K562 (cell line): ENCODE measurements around the gene ARID3C. TPM values are rescaled to one million over a fixed set of nuclear protein-coding genes. Genes with fewer than 3 reads are reported as not detected.
A peak's percentile ranks its signal among the peaks of the same experiment; 100 is the strongest.

Source experiments
- BCOR ChIP-seq: fragments of 450-650 bp; IDR thresholded peaks from 2 replicates; pipeline ENCODE4 v1.6.1; 2016
- CEBPG ChIP-seq, 3 experiments: fragments of 200-800 bp in 1 of 3; sonication (Bioruptor generic) in 1 of 3; sonication (generic) in 1 of 3; formaldehyde crosslinking in 1 of 3; IDR thresholded peaks in 2 of 3; conservative IDR thresholded peaks in 1 of 3; 2 replicates each; pipeline versions ENCODE4 v1.6.1 to v1.8.0; 2016 to 2022; ENCODE audit warnings: missing compliant biosample characterization in 2 of 3, missing genetic modification characterization in 2 of 3, mild to moderate bottlenecking in 1 of 3, missing genetic modification reagents in 1 of 3
- CREM ChIP-seq: IDR thresholded peaks from 2 replicates; pipeline ENCODE4 v1.6.1; 2014; ENCODE audit warnings: antibody characterized with exemption, low read depth
- CTBP1 ChIP-seq: fragments of 450-650 bp; IDR thresholded peaks from 2 replicates; pipeline ENCODE4 v1.6.1; 2016; ENCODE audit warnings: borderline replicate concordance
- HDAC1 ChIP-seq, 2 experiments: fragments of 450-650 bp; IDR thresholded peaks; 2 replicates each; pipeline ENCODE4 v1.6.1; 2016 to 2017; ENCODE audit warnings: inconsistent platforms in 1 of 2, mild to moderate bottlenecking in 1 of 2, moderate library complexity in 1 of 2
- HMG20A ChIP-seq: fragments of 450-650 bp; formaldehyde crosslinking; conservative IDR thresholded peaks from 2 replicates; pipeline ENCODE4 v1.4.0; 2020; ENCODE audit warnings: mild to moderate bottlenecking, mixed read lengths
- HMGN3 ChIP-seq: IDR thresholded peaks from 2 replicates; pipeline ENCODE4 v1.6.1; 2011; ENCODE audit warnings: borderline replicate concordance, low read depth, mild to moderate bottlenecking, mixed read lengths, low read length; ENCODE audit not compliant: insufficient read length; ENCODE audit errors: extremely low read depth
- LCOR ChIP-seq: sonication (generic); formaldehyde crosslinking; IDR thresholded peaks from 2 replicates; pipeline ENCODE4 v1.8.0; 2022; ENCODE audit warnings: mild to moderate bottlenecking, missing genetic modification reagents
- PHB2 ChIP-seq: fragments of 450-650 bp; IDR thresholded peaks from 2 replicates; pipeline ENCODE4 v1.6.1; 2017; ENCODE audit warnings: low read depth
- RFX5 ChIP-seq: IDR thresholded peaks from 2 replicates; pipeline ENCODE4 v1.6.1; 2011; ENCODE audit warnings: low read depth, mild to moderate bottlenecking, improper control_type of control experiment, low read length
- TRIM24 ChIP-seq, 2 experiments: fragments of 450-650 bp; IDR thresholded peaks; 2 replicates each; pipeline ENCODE4 v1.6.1; 2016
- polyA plus RNA-seq, 8 experiments: library from polyadenylated mRNA; depleted of rRNA in 4 of 8; stranded (reverse) in 5 of 8; unstranded in 3 of 8; fragments of >200 nt; fragmentation: Nextera tagmentation in 2 of 8; fragmentation: Illumina TruSeq in 1 of 8; extraction: Ambion mirVana in 2 of 8; extraction: Trizol in 1 of 8; gene quantifications; 2 replicates each; pipeline versions ENCODE4 v1.2.1 to v1.2.3, GENCODE V29; 2011 to 2014; ENCODE audit warnings: inconsistent platforms in 1 of 8, missing spikeins in 1 of 8
- total RNA-seq, 7 experiments: library from RNA; depleted of rRNA in 6 of 7; stranded (reverse); fragments of >200 nt in 6 of 7; fragmentation: Illumina TruSeq in 2 of 7; extraction: Trizol in 2 of 7; gene quantifications; 2 replicates each; pipeline versions ENCODE4 v1.2.1 to v1.2.3, GENCODE V29; 2011 to 2021; ENCODE audit warnings: low replicate concordance in 1 of 7
- TF ChIP-seq, protein P1 (sequence below): fragments of 250-450 bp; sonication (Bioruptor Pico); IDR thresholded peaks from 2 replicates; pipeline ENCODE4 v1.8.0; 2022; ENCODE audit warnings: inconsistent platforms, mild to moderate bottlenecking, moderate library complexity, borderline replicate concordance
- TF ChIP-seq, protein P2 (sequence below), 2 experiments: IDR thresholded peaks; 2 replicates each; pipeline ENCODE4 v1.6.1; 2011; ENCODE audit warnings: borderline replicate concordance in 1 of 2, control low read depth in 1 of 2, low read depth in 1 of 2, low read length in 1 of 2, mild to moderate bottlenecking in 1 of 2, mixed read lengths in 1 of 2, moderate library complexity in 1 of 2; ENCODE audit not compliant: insufficient read depth in 1 of 2, insufficient read length in 1 of 2, poor library complexity in 1 of 2, severe bottlenecking in 1 of 2; ENCODE audit errors: extremely low read depth in 1 of 2
- TF ChIP-seq, protein P3 (sequence below): fragments of 250-450 bp; sonication (Bioruptor Pico); IDR thresholded peaks from 2 replicates; pipeline ENCODE4 v1.5.0; 2020; ENCODE audit warnings: mild to moderate bottlenecking
- TF ChIP-seq, protein P4 (sequence below): fragments of 200-800 bp; sonication (Bioruptor generic); IDR thresholded peaks from 2 replicates; pipeline ENCODE4 v1.6.1; 2016; ENCODE audit warnings: missing genetic modification characterization, missing compliant biosample characterization

ARID3C gene
- total and polyA plus RNA-seq, 9 of the 15 experiments (the other 6 are each of a cell fraction or from before 2014, with no cell fraction given), result not detected

DNA sequence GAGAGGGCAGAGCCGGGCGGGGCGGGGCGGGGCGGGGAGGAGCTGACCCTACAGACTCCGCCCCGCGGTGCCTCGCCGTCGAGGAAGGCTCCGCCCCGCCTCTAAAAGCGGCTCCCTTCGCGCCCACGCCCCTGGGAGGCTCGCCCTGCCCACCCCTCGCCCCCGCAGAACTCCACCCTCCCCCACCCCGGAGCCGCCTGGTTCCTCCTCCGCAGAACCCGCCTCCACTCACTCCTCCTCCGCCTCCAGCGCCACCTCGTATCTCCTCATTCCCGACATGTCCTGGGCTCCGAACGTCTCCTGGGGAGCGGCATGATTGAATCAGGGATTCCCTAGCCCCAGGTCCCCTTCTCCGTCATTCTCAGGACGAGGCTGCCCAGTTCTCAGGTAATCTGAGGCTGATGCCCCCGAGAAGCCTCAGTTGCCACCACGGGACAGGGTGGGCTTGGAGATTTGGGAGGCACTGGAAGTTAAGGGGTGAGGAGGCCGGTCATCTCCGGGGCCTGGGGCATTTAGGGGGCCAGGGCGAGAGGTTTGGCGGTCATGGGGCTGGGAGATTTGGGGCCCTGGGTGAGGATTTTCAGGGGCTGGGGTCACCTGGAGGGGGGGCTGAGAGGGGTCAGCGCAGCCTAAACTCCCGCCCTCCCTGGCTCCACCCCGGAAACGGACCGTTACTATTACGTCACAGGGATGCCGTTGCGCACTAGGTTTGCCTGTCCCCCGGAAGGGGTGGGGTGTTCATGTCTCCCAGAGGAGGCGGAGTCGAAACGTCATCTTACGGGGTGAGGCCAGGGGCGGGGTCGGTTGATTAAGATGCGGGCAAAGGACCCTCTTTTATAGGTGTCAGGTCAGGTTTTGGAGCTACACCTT lies 36.8 kb upstream of the ARID3C start (continued):
- TF ChIP-seq, protein P1, sequence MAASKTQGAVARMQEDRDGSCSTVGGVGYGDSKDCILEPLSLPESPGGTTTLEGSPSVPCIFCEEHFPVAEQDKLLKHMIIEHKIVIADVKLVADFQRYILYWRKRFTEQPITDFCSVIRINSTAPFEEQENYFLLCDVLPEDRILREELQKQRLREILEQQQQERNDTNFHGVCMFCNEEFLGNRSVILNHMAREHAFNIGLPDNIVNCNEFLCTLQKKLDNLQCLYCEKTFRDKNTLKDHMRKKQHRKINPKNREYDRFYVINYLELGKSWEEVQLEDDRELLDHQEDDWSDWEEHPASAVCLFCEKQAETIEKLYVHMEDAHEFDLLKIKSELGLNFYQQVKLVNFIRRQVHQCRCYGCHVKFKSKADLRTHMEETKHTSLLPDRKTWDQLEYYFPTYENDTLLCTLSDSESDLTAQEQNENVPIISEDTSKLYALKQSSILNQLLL (CRISPR knock-in tag), result no peak
- TF ChIP-seq, protein P2, sequence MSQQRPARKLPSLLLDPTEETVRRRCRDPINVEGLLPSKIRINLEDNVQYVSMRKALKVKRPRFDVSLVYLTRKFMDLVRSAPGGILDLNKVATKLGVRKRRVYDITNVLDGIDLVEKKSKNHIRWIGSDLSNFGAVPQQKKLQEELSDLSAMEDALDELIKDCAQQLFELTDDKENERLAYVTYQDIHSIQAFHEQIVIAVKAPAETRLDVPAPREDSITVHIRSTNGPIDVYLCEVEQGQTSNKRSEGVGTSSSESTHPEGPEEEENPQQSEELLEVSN (IDR thresholded peaks at IDR 0.05; ENCODE audit: borderline replicate concordance in 1 of 2, extremely low read depth in 1 of 2, insufficient read depth in 1 of 2, insufficient read length in 1 of 2, low read depth in 1 of 2, low read length in 1 of 2, poor library complexity in 1 of 2, severe bottlenecking in 1 of 2), result peak in 1 of 2 experiments; percentile 42
- TF ChIP-seq BCOR (no peak), RFX5 (0 out of 2 replicates have a peak, but pooled peaks have one; percentile 24), CTBP1 (peak; percentile 21; the same call in 1 of the 2 replicates), HMGN3 (no peak), PHB2 (no peak), LCOR (peak; percentile 80; the same call in 1 of the 2 replicates), TRIM24 (IDR thresholded peaks at IDR 0.05) (no peak), CREM (peak; percentile 97), HDAC1 (IDR thresholded peaks at IDR 0.05) (peak in 1 of 2 experiments; percentile 80; a peak in 2 of 4 replicates), HMG20A (CRISPR knock-in tag) (no peak), CEBPG (CRISPR knock-in tag; IDR thresholded peaks at IDR 0.05) (peak; percentile 71; the same call in 1 of the 2 replicates), CEBPG (tag; conservative IDR thresholded peaks at IDR 0.05 in 1 of 2, IDR thresholded peaks at IDR 0.05 in 1 of 2) (peak; percentile 82 to 88)
- TF ChIP-seq, protein P3, sequence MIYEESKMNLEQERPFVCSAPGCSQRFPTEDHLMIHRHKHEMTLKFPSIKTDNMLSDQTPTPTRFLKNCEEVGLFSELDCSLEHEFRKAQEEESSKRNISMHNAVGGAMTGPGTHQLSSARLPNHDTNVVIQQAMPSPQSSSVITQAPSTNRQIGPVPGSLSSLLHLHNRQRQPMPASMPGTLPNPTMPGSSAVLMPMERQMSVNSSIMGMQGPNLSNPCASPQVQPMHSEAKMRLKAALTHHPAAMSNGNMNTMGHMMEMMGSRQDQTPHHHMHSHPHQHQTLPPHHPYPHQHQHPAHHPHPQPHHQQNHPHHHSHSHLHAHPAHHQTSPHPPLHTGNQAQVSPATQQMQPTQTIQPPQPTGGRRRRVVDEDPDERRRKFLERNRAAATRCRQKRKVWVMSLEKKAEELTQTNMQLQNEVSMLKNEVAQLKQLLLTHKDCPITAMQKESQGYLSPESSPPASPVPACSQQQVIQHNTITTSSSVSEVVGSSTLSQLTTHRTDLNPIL, result no peak
- TF ChIP-seq, protein P4, sequence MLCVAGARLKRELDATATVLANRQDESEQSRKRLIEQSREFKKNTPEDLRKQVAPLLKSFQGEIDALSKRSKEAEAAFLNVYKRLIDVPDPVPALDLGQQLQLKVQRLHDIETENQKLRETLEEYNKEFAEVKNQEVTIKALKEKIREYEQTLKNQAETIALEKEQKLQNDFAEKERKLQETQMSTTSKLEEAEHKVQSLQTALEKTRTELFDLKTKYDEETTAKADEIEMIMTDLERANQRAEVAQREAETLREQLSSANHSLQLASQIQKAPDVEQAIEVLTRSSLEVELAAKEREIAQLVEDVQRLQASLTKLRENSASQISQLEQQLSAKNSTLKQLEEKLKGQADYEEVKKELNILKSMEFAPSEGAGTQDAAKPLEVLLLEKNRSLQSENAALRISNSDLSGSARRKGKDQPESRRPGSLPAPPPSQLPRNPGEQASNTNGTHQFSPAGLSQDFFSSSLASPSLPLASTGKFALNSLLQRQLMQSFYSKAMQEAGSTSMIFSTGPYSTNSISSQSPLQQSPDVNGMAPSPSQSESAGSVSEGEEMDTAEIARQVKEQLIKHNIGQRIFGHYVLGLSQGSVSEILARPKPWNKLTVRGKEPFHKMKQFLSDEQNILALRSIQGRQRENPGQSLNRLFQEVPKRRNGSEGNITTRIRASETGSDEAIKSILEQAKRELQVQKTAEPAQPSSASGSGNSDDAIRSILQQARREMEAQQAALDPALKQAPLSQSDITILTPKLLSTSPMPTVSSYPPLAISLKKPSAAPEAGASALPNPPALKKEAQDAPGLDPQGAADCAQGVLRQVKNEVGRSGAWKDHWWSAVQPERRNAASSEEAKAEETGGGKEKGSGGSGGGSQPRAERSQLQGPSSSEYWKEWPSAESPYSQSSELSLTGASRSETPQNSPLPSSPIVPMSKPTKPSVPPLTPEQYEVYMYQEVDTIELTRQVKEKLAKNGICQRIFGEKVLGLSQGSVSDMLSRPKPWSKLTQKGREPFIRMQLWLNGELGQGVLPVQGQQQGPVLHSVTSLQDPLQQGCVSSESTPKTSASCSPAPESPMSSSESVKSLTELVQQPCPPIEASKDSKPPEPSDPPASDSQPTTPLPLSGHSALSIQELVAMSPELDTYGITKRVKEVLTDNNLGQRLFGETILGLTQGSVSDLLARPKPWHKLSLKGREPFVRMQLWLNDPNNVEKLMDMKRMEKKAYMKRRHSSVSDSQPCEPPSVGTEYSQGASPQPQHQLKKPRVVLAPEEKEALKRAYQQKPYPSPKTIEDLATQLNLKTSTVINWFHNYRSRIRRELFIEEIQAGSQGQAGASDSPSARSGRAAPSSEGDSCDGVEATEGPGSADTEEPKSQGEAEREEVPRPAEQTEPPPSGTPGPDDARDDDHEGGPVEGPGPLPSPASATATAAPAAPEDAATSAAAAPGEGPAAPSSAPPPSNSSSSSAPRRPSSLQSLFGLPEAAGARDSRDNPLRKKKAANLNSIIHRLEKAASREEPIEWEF (CRISPR knock-in tag), result no peak
